Panc1 (cell line): Measurements from ENCODE around the gene AMFR. TPM values are rescaled to one million over a fixed set of nuclear protein-coding genes. Genes with fewer than 3 reads are reported as not detected.

ENCODE experiments used
- ATAC-seq: fragments of 200-7000 bp; cut with Tn5 transposase; 2 replicates; pipeline ENCODE4 v1.9.1; 2020; ENCODE audit warnings: mild to moderate bottlenecking, moderate library complexity
- BruUV-seq: library from RNA; stranded (reverse); fragments of 400-500 nt; replicated peaks from 2 replicates; lab custom pipeline; 2021; lab: Mats Ljungman, UMichigan
- CTCF ChIA-PET: fragments of 300-600 bp; sonication (Branson Sonifier 250); formaldehyde crosslinking; loops from one replicate; lab custom pipeline; 2022; ENCODE audit warnings: antibody characterized with exemption; lab: Charles Lee
- POLR2A ChIA-PET: fragments of 300-600 bp; sonication (Branson Sonifier 250); formaldehyde crosslinking; loops from one replicate; lab custom pipeline; 2022; ENCODE audit warnings: antibody characterized with exemption; lab: Charles Lee
- DNase-seq: peaks from one replicate; pipeline ENCODE4 v3.0.0-alpha.2; 2010; ENCODE audit warnings: low read depth, low spot score
- H3K27ac ChIP-seq: 2 replicates; pipeline ENCODE4 v1.5.1; 2011; ENCODE audit warnings: mild to moderate bottlenecking, low read length, inconsistent platforms
- H3K27me3 ChIP-seq: fragments of 200-500 bp; sonication (Bioruptor generic); 2 replicates; pipeline ENCODE4 v1.6.0; 2014; ENCODE audit warnings: low read length, inconsistent platforms; ENCODE audit not compliant: control insufficient read depth, insufficient read depth
- H3K36me3 ChIP-seq: fragments of 200-500 bp; sonication (Bioruptor generic); 2 replicates; pipeline ENCODE4 v1.5.1; 2014; ENCODE audit warnings: inconsistent platforms, mild to moderate bottlenecking, low read length, moderate library complexity; ENCODE audit not compliant: control insufficient read depth, insufficient read depth
- H3K4me1 ChIP-seq: 2 replicates; pipeline ENCODE4 v1.5.1; 2011; ENCODE audit warnings: inconsistent platforms, mild to moderate bottlenecking, low read length, moderate library complexity; ENCODE audit not compliant: control insufficient read depth, insufficient read depth
- H3K4me3 ChIP-seq, 2 experiments: 2 replicates each; pipeline ENCODE4 v1.5.1; 2011 to 2012; ENCODE audit warnings: low read depth in 2 of 2, low read length in 2 of 2, mild to moderate bottlenecking in 2 of 2, inconsistent platforms in 1 of 2, moderate library complexity in 1 of 2
- H3K9me3 ChIP-seq: fragments of 200-500 bp; sonication (Bioruptor generic); 2 replicates; pipeline ENCODE4 v1.5.1; 2014; ENCODE audit warnings: low read depth, mild to moderate bottlenecking, inconsistent platforms, low read length, moderate library complexity; ENCODE audit not compliant: control insufficient read depth, insufficient read depth
- POLR2AphosphoS5 ChIP-seq: IDR thresholded peaks from 2 replicates; pipeline ENCODE4 v1.6.1; 2012; ENCODE audit warnings: mild to moderate bottlenecking, low read depth, low read length, moderate library complexity
- REST ChIP-seq, 2 experiments: IDR thresholded peaks; 2 replicates each; pipeline ENCODE4 v1.6.1; 2011 to 2012; ENCODE audit warnings: low read depth in 2 of 2, control low read depth in 1 of 2, low read length in 1 of 2, mild to moderate bottlenecking in 1 of 2, moderate library complexity in 1 of 2; ENCODE audit not compliant: insufficient read depth in 1 of 2
- SIN3A ChIP-seq: IDR thresholded peaks from 2 replicates; pipeline ENCODE4 v1.6.1; 2012; ENCODE audit warnings: low read depth, mild to moderate bottlenecking, low read length, moderate library complexity, borderline replicate concordance; ENCODE audit not compliant: insufficient read depth
- TCF7L2 ChIP-seq: IDR thresholded peaks from 2 replicates; pipeline ENCODE4 v1.6.1; 2011; ENCODE audit warnings: mild to moderate bottlenecking, low read depth, low read length, inconsistent platforms
- in situ Hi-C: cut with HindIII; loops from 2 replicates; pipeline ENCODE4 v1.10.0; 2016; ENCODE audit warnings: low sequenced_read_pairs, low pct_unique_long_range_greater_than_20kb
- intact Hi-C: fragments of 100-400 bp; cut with micrococcal nuclease; formaldehyde crosslinking; loops from one replicate; pipeline ENCODE4 v1.10.0; 2022; ENCODE audit not compliant: unreplicated experiment
- total RNA-seq: library from RNA; stranded (reverse); gene quantifications from one replicate; pipeline ENCODE4 v1.2.1, GENCODE V29; 2021; ENCODE audit not compliant: unreplicated experiment
- TF ChIP-seq, protein P1 (sequence below): fragments of 450-650 bp; IDR thresholded peaks from 2 replicates; pipeline ENCODE4 v1.5.1; 2017; ENCODE audit warnings: mild to moderate bottlenecking

Gene AMFR
- total RNA-seq, 1 experiment from 2014 or later: 89.6 TPM

DNA sequence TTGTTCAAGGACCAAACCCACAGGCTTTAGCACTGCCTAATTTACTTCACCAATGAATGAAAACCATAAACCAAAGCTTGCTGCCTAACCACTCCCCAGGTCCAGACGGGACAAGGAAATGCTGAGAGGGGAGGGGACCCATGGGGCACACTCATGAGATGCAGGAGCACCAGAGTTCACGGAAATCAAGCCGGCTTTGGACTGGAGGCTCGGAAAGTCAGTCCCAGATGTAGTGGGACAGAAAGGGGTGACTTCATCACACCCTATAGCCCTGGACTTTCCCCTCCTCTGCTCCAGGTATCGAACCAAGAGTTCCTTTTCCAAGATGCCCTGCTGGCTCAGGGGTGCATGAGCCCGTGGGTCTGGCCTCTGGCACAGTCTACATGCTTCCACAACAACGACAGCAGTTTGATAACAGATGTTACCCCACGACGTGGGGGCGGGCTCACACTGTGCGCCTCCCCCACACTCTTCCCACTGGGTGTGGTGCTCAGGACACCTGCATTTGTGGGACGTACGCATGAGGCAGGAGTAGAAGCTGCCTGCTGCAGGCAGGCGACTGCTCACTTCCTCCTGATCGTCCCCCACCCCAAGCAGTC, 63.2 kb downstream of the AMFR start:
- TF ChIP-seq POLR2AphosphoS5: no peak
- TF ChIP-seq, protein P1, sequence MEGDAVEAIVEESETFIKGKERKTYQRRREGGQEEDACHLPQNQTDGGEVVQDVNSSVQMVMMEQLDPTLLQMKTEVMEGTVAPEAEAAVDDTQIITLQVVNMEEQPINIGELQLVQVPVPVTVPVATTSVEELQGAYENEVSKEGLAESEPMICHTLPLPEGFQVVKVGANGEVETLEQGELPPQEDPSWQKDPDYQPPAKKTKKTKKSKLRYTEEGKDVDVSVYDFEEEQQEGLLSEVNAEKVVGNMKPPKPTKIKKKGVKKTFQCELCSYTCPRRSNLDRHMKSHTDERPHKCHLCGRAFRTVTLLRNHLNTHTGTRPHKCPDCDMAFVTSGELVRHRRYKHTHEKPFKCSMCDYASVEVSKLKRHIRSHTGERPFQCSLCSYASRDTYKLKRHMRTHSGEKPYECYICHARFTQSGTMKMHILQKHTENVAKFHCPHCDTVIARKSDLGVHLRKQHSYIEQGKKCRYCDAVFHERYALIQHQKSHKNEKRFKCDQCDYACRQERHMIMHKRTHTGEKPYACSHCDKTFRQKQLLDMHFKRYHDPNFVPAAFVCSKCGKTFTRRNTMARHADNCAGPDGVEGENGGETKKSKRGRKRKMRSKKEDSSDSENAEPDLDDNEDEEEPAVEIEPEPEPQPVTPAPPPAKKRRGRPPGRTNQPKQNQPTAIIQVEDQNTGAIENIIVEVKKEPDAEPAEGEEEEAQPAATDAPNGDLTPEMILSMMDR: no peak
- no peak for TF ChIP-seq REST (IDR thresholded peaks at IDR 0.05; ENCODE audit: insufficient read depth in 1 of 2, low read depth in 2 of 2, low read length in 1 of 2)
- TF ChIP-seq TCF7L2: no peak
- no peak for TF ChIP-seq SIN3A
- H3K9me3 ChIP-seq: no peaks in the 10 kb centered on the region
- peaks cover 5% of the 10 kb centered on the region for H3K4me1 ChIP-seq
- ATAC-seq: no peak
- intact Hi-C loops (no loop called here), in situ Hi-C loops (no loop called here)
- H3K27ac ChIP-seq: no peak overlapping the region
- no peaks in the 10 kb centered on the region for H3K27me3 ChIP-seq
- no TSS peak for BruUV-seq
- CTCF ChIA-PET: no interaction called here
- DNase-seq: no peak
- H3K4me3 ChIP-seq: no peak overlapping the region
- POLR2A ChIA-PET: no interaction called here
- no peaks in the 10 kb centered on the region for H3K36me3 ChIP-seq

GRCh38 chr16:56360117-56361008, 65.0 kb downstream of the AMFR start:
- ATAC-seq (no peak), DNase-seq (no peak)
- Histone ChIP-seq H3K27me3 (no peaks in the 10 kb centered on the region), H3K9me3 (no peaks in the 10 kb centered on the region), H3K4me3 (no peak overlapping the region), H3K36me3 (no peaks in the 10 kb centered on the region), H3K4me1 (peaks cover 11% of the 10 kb centered on the region), H3K27ac (no peak overlapping the region)
- CTCF ChIA-PET: no interaction called here
- in situ Hi-C loops (no loop called here), intact Hi-C loops (no loop called here)
- no TSS peak for BruUV-seq
- POLR2A ChIA-PET: no interaction called here
- TF ChIP-seq SIN3A (no peak), REST (IDR thresholded peaks at IDR 0.05; ENCODE audit: insufficient read depth in 1 of 2, low read depth in 2 of 2, low read length in 1 of 2) (no peak), POLR2AphosphoS5 (no peak), TCF7L2 (no peak)
- TF ChIP-seq, protein P1: no peak
